ENCODE data around the gene CCDC106.

Gene CCDC106

DNA sequence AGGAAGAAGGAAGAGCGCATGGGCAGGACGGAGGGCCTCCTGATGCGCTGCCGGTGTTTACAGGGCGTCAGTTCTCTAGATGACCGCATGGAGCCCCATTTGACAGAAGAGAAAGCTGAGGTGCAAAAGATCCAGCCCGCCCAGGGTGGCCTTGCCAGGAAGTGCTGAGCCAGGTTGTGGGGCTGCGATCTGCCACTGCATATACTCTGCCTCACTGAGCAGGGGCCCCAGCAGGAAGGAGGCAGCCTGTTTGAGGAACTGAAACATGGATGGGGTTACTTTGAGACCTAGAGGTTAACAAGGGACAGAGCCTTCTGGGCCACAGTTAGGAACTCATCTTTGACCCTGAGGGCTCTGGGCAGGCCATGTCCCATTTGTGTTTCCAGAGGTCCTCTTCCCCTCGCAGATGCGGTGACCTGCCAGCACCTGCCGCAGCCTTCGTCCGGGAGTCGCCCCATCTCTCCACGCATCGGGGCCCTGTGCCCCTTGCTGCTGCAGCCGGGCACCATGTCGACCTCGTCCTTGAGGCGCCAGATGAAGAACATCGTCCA is 30.2 kb downstream of the CCDC106 start:
- H3K79me2 ChIP-seq (ENCODE audit: insufficient read depth, low read length): peaks cover 41% of the 10 kb centered on the region
- H4K20me1 ChIP-seq (ENCODE audit: insufficient read depth, low read length): no peaks in the 10 kb centered on the region
- no peaks in the 10 kb centered on the region for H3K27me3 ChIP-seq (ENCODE audit: insufficient read depth, low read length)
- H3K9me2 ChIP-seq (ENCODE audit: low read depth, low read length): no peaks in the 10 kb centered on the region
- H3F3A ChIP-seq (ENCODE audit: insufficient read depth, low read length): no peaks in the 10 kb centered on the region; the same call in 1 of the 2 replicates
- peak overlapping the region; percentile 96 for H3K27ac ChIP-seq (ENCODE audit: low read depth, low read length, poor library complexity, severe bottlenecking)
- H3K9me3 ChIP-seq (ENCODE audit: low read length): no peaks in the 10 kb centered on the region
- TF ChIP-seq EZH2 (IDR thresholded peaks at IDR 0.05; ENCODE audit: borderline replicate concordance, low read length): no peak
- TF ChIP-seq, protein P1, sequence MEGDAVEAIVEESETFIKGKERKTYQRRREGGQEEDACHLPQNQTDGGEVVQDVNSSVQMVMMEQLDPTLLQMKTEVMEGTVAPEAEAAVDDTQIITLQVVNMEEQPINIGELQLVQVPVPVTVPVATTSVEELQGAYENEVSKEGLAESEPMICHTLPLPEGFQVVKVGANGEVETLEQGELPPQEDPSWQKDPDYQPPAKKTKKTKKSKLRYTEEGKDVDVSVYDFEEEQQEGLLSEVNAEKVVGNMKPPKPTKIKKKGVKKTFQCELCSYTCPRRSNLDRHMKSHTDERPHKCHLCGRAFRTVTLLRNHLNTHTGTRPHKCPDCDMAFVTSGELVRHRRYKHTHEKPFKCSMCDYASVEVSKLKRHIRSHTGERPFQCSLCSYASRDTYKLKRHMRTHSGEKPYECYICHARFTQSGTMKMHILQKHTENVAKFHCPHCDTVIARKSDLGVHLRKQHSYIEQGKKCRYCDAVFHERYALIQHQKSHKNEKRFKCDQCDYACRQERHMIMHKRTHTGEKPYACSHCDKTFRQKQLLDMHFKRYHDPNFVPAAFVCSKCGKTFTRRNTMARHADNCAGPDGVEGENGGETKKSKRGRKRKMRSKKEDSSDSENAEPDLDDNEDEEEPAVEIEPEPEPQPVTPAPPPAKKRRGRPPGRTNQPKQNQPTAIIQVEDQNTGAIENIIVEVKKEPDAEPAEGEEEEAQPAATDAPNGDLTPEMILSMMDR (IDR thresholded peaks at IDR 0.05; ENCODE audit: low read length): peak; percentile 37; the same call in 1 of the 2 replicates
- H3K4me1 ChIP-seq (ENCODE audit: insufficient read depth, low read length, severe bottlenecking): peaks cover 55% of the 10 kb centered on the region
- H3K4me2 ChIP-seq (ENCODE audit: low read length): peak overlapping the region; percentile 98
- H3K4me3 ChIP-seq (ENCODE audit: low read depth, low read length, poor library complexity, severe bottlenecking): peak overlapping the region; percentile 97
- H2AFZ ChIP-seq (ENCODE audit: low read length): no peak overlapping the region
- H3K9ac ChIP-seq (ENCODE audit: low read length): peak overlapping the region; percentile 88
- peaks cover 47% of the 10 kb centered on the region for H3K36me3 ChIP-seq (ENCODE audit: insufficient read depth, low read length)

DNA sequence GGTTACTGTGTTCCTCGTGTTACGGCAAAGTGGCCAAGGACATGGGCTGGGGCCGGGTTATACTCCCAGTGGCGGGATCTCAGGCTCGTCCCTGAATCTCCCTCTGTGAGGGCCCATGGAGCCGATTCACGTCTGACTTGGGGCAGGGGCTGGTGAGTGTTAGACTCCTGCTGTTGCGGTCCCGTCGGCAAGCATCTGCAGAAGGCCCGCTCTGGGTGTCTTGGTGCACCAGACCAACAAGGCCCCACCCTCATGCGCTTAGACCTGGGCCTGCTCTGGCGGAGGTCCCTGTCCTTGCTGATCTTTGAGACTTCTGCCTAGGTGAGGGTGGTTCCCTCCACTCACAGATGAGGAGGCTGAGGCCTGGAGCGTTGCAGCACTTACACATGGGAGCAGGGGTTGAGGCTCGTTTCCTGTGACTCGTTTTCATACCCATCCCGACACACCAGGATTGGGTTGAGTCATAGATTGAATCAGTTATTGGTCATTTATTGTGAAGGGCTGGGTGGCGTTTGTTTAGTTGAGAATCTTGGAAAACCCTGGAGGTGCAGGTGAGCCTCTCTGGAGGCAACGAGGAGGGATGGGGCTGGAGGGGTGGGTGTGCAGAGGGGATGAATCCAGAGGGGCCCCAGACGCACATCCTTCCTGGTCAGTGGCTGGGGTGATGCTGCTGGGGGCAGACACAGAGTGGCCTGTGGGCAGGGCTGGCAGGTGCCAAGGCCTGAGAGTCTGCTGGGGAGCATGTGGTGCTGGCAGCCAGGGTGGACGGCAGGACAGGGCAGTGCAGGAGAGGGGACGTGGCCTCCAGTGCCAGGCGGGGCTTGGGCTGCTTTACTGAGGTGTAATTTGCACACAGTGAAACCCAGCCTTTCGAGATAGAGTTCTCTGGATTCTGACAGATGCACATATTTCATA is 31.6 kb downstream of the CCDC106 start:
- peak overlapping the region; percentile 98; the same call in 1 of the 2 replicates for H3K4me2 ChIP-seq (ENCODE audit: low read length)
- no peaks in the 10 kb centered on the region for H4K20me1 ChIP-seq (ENCODE audit: insufficient read depth, low read length)
- H3K4me1 ChIP-seq (ENCODE audit: insufficient read depth, low read length, severe bottlenecking): peaks cover 43% of the 10 kb centered on the region
- peak overlapping the region; percentile 96 for H3K27ac ChIP-seq (ENCODE audit: low read depth, low read length, poor library complexity, severe bottlenecking)
- peak overlapping the region; percentile 88; the same call in 1 of the 2 replicates for H3K9ac ChIP-seq (ENCODE audit: low read length)
- H3K27me3 ChIP-seq (ENCODE audit: insufficient read depth, low read length): no peaks in the 10 kb centered on the region
- H3K9me2 ChIP-seq (ENCODE audit: low read depth, low read length): no peaks in the 10 kb centered on the region
- H3K36me3 ChIP-seq (ENCODE audit: insufficient read depth, low read length): peaks cover 54% of the 10 kb centered on the region
- TF ChIP-seq EZH2 (IDR thresholded peaks at IDR 0.05; ENCODE audit: borderline replicate concordance, low read length): no peak
- TF ChIP-seq, protein P1 (IDR thresholded peaks at IDR 0.05; ENCODE audit: low read length): no peak
- peak overlapping the region; percentile 97 for H3K4me3 ChIP-seq (ENCODE audit: low read depth, low read length, poor library complexity, severe bottlenecking)
- H2AFZ ChIP-seq (ENCODE audit: low read length): no peak overlapping the region
- H3F3A ChIP-seq (ENCODE audit: insufficient read depth, low read length): no peaks in the 10 kb centered on the region
- H3K9me3 ChIP-seq (ENCODE audit: low read length): no peaks in the 10 kb centered on the region
- H3K79me2 ChIP-seq (ENCODE audit: insufficient read depth, low read length): peaks cover 41% of the 10 kb centered on the region

DNA sequence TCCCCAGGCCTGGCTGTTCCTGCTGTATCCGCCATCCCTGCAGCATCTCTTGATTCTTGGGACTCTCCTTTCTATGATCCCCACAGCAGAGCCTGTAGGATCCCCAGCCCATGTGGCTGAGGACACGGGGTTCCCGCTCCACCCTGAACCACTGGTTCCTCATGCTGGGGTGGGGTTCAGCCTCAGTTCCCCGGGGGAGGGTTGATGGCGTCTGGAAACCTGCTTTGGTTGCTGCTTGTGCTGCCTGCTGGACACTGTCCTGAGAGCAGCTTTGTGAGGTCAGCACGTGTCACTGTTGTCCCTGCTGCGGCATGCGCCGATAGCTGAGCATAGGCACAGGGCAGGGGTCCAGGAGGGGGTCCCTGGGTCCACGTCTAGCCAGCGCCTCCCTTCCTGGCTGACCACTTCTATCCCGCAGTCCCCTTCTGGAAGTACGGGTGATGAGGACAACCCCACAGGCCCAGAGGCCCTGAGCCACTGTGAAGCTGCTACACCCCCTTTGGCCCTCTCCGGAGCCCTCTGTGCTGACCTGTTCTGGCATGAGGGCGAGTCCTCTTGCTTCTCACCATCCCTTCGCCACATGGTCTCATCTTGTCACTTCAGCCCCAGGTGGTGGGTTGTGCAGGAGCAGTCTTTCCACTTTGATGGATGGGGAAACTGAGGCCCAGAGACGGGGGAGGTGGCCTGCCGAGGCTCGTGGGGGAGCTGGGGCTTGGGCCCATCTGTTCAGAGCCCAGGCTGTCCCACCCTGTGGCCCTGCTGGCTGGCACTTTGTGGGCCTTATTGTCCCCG is 32.5 kb downstream of the CCDC106 start:
- Histone ChIP-seq H3K27ac (ENCODE audit: low read depth, low read length, poor library complexity, severe bottlenecking) (no peak overlapping the region), H3F3A (ENCODE audit: insufficient read depth, low read length) (no peaks in the 10 kb centered on the region), H3K27me3 (ENCODE audit: insufficient read depth, low read length) (no peaks in the 10 kb centered on the region), H3K4me1 (ENCODE audit: insufficient read depth, low read length, severe bottlenecking) (peaks cover 42% of the 10 kb centered on the region), H3K9me3 (ENCODE audit: low read length) (no peaks in the 10 kb centered on the region), H4K20me1 (ENCODE audit: insufficient read depth, low read length) (no peaks in the 10 kb centered on the region), H3K9ac (ENCODE audit: low read length) (no peak overlapping the region), H3K4me3 (ENCODE audit: low read depth, low read length, poor library complexity, severe bottlenecking) (no peak overlapping the region), H3K36me3 (ENCODE audit: insufficient read depth, low read length) (peaks cover 64% of the 10 kb centered on the region), H3K79me2 (ENCODE audit: insufficient read depth, low read length) (peaks cover 39% of the 10 kb centered on the region), H2AFZ (ENCODE audit: low read length) (no peak overlapping the region), H3K9me2 (ENCODE audit: low read depth, low read length) (no peaks in the 10 kb centered on the region), H3K4me2 (ENCODE audit: low read length) (no peak overlapping the region)
- TF ChIP-seq, protein P1 (IDR thresholded peaks at IDR 0.05; ENCODE audit: low read length): no peak
- no peak for TF ChIP-seq EZH2 (IDR thresholded peaks at IDR 0.05; ENCODE audit: borderline replicate concordance, low read length)
